ENCODE measurements around the gene ATP9A. TPM values are rescaled to one million over a fixed set of nuclear protein-coding genes. Genes with fewer than 3 reads are reported as not detected.

Gene ATP9A
- total and polyA plus RNA-seq, 2 of the 4 experiments (the other 2 are of a cell fraction) = 10.6 to 22.4 TPM

GRCh38 chr20:51594236-51595057 is 173.7 kb downstream of the ATP9A start (continued):
- TF ChIP-seq BHLHE40 (IDR thresholded peaks at IDR 0.05; ENCODE audit: low read depth, low read length) (no peak), NFE2L2 (IDR thresholded peaks at IDR 0.05; ENCODE audit: low read depth, low read length) (no peak)

GRCh38 chr20:51593584-51593983 is 174.6 kb downstream of the ATP9A start:
- intact Hi-C loops (cut with micrococcal nuclease) = no loop called here
- BruUV-seq (replicated peaks) = no TSS peak
- no peaks in the 10 kb centered on the region for H4K20me1 ChIP-seq (ENCODE audit: insufficient read depth, low read length)

More at GRCh38 chr20:51593584-51593983, 174.6 kb downstream of the ATP9A start:
- Histone ChIP-seq H3K4ac (ENCODE audit: low read depth, low read length) (no peak overlapping the region), H3K4me1 (ENCODE audit: control insufficient read depth, insufficient read depth, low read length) (no peaks in the 10 kb centered on the region), H3K14ac (replicated peaks; ENCODE audit: low read depth, low read length) (no peak overlapping the region), H2BK5ac (ENCODE audit: low read depth, low read length, poor library complexity, severe bottlenecking) (no peak overlapping the region), H3K36me3 (ENCODE audit: control insufficient read depth, insufficient read depth, low read length) (peaks cover 2% of the 10 kb centered on the region), H3K56ac (ENCODE audit: extremely low read depth, insufficient read depth, low read length) (no peak overlapping the region), H3K27ac (ENCODE audit: insufficient read depth, low read length) (no peak overlapping the region), H3K9me3 (ENCODE audit: control insufficient read depth, insufficient read depth, low read length) (no peaks in the 10 kb centered on the region), H3K9ac (ENCODE audit: low read depth, low read length) (no peak overlapping the region), H4K5ac (ENCODE audit: low read depth, low read length) (no peak overlapping the region), H3K23ac (ENCODE audit: low read depth, low read length) (no peak overlapping the region), H2BK120ac (ENCODE audit: low read depth, low read length) (no peak overlapping the region), H2AK5ac (ENCODE audit: low read depth, low read length) (no peak overlapping the region), H2BK20ac (ENCODE audit: low read depth, low read length) (no peak overlapping the region), H2AK9ac (replicated peaks; ENCODE audit: low read depth, low read length, poor library complexity) (no peak overlapping the region), H3K9me1 (ENCODE audit: insufficient read depth, low read length) (no peaks in the 10 kb centered on the region), H4K8ac (ENCODE audit: low read depth in 2 of 2, low read length in 2 of 2) (no peak overlapping the region), H3K18ac (ENCODE audit: low read depth, low read length) (no peak overlapping the region), H3K4me2 (ENCODE audit: low read depth, low read length) (no peak overlapping the region), H2AFZ (replicated peaks; ENCODE audit: low read length, poor library complexity) (no peak overlapping the region), H2BK15ac (ENCODE audit: low read depth, low read length) (no peak overlapping the region), H3K27me3 (ENCODE audit: control insufficient read depth, insufficient read depth, low read length) (no peaks in the 10 kb centered on the region), H3K4me3 (ENCODE audit: insufficient read depth, low read depth, low read length) (no peak overlapping the region), H3K79me1 (ENCODE audit: low read depth in 1 of 2, low read length in 2 of 2) (no peaks in the 10 kb centered on the region), H4K91ac (ENCODE audit: insufficient read depth, low read depth, low read length) (no peak overlapping the region)
- in situ Hi-C loops (cut with MboI; ENCODE audit: low sequenced_read_pairs) (loop anchor here (5.0 to 10.0 kb wide), 2 partner anchors 221 to 609 kb away; no protein-coding TSS in a partner anchor), dilution Hi-C loops (cut with HindIII; ENCODE audit: low sequenced_read_pairs, unreplicated experiment) (loop anchor here (25.0 kb wide), 1 partner anchor 181 kb away; no protein-coding TSS in a partner anchor)
- no peak for ATAC-seq (ENCODE audit: low read depth)
- WGBS, 2 experiments (ENCODE audit: extremely low coverage in 2 of 2, insufficient read length in 1 of 2) = no CpG with 5 or more reads among the region's 2 CpGs
- CTCF ChIA-PET = no interaction called here
- no peak for DNase-seq
- POLR2A ChIA-PET (ENCODE audit: unreplicated experiment) = no interaction called here
- TF ChIP-seq CEBPB (IDR thresholded peaks at IDR 0.05; ENCODE audit: low read depth, low read length) (no peak), MXI1 (IDR thresholded peaks at IDR 0.05; ENCODE audit: borderline replicate concordance, low read depth, low read length) (no peak), RCOR1 (IDR thresholded peaks at IDR 0.05; ENCODE audit: insufficient replicate concordance, low read length) (no peak), MAZ (IDR thresholded peaks at IDR 0.05; ENCODE audit: borderline replicate concordance, low read depth, low read length) (no peak)
